ENCODE data around the gene PKP2. TPM values are rescaled to one million over a fixed set of nuclear protein-coding genes. Genes with fewer than 3 reads are reported as not detected.

The PKP2 gene
- total RNA-seq, 1 donor from 2014 or later, result not detected

DNA sequence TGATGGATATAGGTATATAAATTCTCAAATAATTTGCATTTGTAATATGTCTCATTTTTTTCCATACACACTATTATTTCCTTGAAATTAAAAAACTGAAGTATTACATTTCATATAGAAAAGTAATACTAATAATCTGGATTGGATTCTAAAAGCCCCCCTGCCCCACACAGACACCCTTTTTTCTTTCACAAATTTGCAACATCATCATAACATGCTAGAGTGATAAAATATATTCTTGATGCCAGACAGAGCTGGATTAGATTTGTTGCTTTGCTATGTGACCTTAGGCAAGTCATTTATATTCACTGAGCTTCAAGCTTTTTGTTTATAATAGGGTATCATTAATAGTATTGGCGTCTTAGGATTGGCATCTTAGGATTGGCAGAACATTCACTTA lies 6.7 kb upstream of the PKP2 start:
- ATAC-seq (ENCODE audit: low read depth), result no peak
- intact Hi-C loops (cut with micrococcal nuclease), result no loop called here
- no peaks in the 10 kb centered on the region for H3K9me3 Mint-ChIP-seq
- no peak for DNase-seq
- H3K27me3 Mint-ChIP-seq, result peaks cover 25% of the 10 kb centered on the region
- H3K4me1 Mint-ChIP-seq, result no peaks in the 10 kb centered on the region
- TF ChIP-seq, protein P1, sequence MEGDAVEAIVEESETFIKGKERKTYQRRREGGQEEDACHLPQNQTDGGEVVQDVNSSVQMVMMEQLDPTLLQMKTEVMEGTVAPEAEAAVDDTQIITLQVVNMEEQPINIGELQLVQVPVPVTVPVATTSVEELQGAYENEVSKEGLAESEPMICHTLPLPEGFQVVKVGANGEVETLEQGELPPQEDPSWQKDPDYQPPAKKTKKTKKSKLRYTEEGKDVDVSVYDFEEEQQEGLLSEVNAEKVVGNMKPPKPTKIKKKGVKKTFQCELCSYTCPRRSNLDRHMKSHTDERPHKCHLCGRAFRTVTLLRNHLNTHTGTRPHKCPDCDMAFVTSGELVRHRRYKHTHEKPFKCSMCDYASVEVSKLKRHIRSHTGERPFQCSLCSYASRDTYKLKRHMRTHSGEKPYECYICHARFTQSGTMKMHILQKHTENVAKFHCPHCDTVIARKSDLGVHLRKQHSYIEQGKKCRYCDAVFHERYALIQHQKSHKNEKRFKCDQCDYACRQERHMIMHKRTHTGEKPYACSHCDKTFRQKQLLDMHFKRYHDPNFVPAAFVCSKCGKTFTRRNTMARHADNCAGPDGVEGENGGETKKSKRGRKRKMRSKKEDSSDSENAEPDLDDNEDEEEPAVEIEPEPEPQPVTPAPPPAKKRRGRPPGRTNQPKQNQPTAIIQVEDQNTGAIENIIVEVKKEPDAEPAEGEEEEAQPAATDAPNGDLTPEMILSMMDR (IDR thresholded peaks at IDR 0.05), result no peak
- H3K27ac Mint-ChIP-seq, result no peak overlapping the region
- ChIA-PET CTCF (no interaction called here), POLR2A (no interaction called here)
- H3K4me3 Mint-ChIP-seq, result no peak overlapping the region
- no peaks in the 10 kb centered on the region for H3K36me3 Mint-ChIP-seq (ENCODE audit: low read depth)

DNA sequence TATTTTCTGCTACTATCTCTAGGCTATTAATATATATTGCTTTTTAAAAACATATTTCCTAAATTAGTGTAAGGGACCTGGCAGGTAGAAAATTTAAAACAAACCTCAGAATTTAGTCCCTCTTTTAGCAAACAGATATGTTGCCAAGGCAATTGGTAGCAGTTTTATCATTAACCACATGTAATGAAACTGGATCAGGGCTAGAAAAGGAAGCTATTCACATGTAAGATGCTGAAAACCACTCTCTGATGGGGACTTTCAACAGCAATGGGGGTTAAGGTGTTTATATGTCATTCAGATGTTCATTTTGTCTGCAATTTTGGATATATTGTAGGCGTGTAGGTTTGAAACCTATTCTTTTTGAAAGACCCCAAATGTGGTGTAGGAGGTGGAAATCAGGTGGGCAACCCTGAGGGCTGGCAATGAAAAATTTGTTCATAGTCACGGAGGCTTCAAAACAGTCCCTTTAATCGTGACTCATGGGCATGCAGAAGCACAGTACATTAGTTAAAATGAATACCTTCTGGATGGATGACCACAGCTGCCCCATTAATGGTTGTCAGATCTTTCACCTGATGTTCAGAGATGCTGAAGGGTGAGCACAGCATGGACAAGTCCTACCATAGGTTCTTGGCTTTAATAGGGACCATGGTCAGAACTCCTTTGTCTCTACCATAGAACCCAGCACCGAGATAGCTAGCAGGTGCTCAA lies 5.9 kb upstream of the PKP2 start:
- H3K27me3 Mint-ChIP-seq, result peaks cover 30% of the 10 kb centered on the region
- no peaks in the 10 kb centered on the region for H3K9me3 Mint-ChIP-seq
- ChIA-PET POLR2A (no interaction called here), CTCF (no interaction called here)
- intact Hi-C loops (cut with micrococcal nuclease), result no loop called here
- H3K4me1 Mint-ChIP-seq, result peaks cover under 1% of the 10 kb centered on the region
- no peak overlapping the region for H3K4me3 Mint-ChIP-seq
- TF ChIP-seq, protein P1 (IDR thresholded peaks at IDR 0.05), result no peak
- H3K27ac Mint-ChIP-seq, result no peak overlapping the region
- ATAC-seq (ENCODE audit: low read depth) (no peak), DNase-seq (no peak)
- H3K36me3 Mint-ChIP-seq (ENCODE audit: low read depth), result no peaks in the 10 kb centered on the region

DNA sequence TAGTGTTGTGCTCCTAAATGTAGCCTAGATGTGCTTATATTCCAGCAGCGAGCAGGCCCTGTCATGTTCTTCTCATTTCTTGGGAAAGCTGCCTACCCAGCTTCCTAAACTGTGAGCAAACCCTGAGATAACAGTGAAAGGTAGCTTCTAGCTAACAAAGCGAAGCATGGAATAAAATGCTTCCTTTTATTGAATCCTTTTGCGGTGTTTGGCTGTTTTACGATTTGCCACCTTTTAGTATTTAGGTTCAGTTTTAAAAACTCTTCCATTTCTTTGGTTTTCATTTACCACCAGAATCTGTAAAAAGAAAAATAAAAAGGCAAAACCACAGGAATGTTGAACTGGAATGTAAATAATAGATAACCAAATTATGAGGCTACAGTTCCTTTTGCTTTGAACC lies 5.0 kb upstream of the PKP2 start:
- POLR2A ChIA-PET, result no interaction called here
- DNase-seq (no peak), ATAC-seq (ENCODE audit: low read depth) (no peak)
- Mint-ChIP-seq H3K36me3 (ENCODE audit: low read depth) (no peaks in the 10 kb centered on the region), H3K4me3 (no peak overlapping the region), H3K27ac (no peak overlapping the region), H3K4me1 (peaks cover 5% of the 10 kb centered on the region), H3K9me3 (no peaks in the 10 kb centered on the region), H3K27me3 (peaks cover 29% of the 10 kb centered on the region)
- CTCF ChIA-PET, result no interaction called here
- intact Hi-C loops (cut with micrococcal nuclease), result no loop called here
- TF ChIP-seq, protein P1 (IDR thresholded peaks at IDR 0.05), result no peak

DNA sequence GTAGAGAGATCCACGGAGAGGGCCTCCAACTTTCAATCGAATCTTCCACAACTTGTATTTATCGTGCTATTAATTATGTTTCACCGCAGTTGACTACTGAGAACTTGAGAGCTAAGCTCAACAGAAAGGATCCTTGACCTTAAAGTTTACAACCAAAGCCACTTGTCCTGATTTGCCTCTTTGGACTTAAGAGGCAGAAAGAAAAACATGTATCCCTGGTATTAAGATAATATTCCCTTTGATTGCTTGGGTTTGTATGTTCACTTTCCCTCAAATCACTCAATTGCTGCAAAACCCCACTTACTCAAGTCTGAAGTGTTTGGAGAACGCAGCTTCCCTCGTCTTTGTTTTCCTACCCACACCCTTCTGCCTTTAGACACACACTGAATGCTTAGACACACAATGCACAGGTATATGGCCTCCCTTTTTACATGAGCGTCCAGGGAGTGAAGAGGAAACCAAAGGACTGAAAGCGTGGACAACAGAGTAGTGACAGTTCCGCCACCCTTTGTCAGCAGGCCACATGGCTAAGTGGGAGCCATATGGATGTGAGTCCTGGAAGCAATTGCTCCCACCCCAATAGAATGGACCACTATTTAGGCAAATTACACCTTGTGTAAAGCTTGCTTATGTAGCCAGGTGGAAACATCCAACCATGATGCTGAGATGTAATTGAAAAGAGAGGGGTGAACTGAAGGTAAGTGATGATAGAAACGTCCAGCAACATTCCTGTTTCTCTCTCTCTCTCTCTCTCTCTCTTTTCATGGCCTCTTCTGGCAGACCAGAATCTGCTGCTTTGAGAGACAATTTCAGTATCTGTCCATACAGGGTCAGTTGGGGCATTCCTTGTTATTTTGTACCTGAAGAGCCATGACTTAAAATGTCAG lies 1.4 kb upstream of the PKP2 start:
- DNase-seq, result no peak
- Mint-ChIP-seq H3K4me1 (peaks cover 12% of the 10 kb centered on the region), H3K27ac (no peak overlapping the region), H3K36me3 (ENCODE audit: low read depth) (no peaks in the 10 kb centered on the region), H3K9me3 (no peaks in the 10 kb centered on the region), H3K4me3 (peak overlapping the region; percentile 73), H3K27me3 (peaks cover 42% of the 10 kb centered on the region)
- intact Hi-C loops (cut with micrococcal nuclease), result loop anchor here (10.0 kb wide), 1 partner anchor 1127 kb away; the partner anchor contains the start of gene ALG10
- ChIA-PET CTCF (no interaction called here), POLR2A (no interaction called here)
- TF ChIP-seq, protein P1 (IDR thresholded peaks at IDR 0.05), result no peak
- ATAC-seq (ENCODE audit: low read depth), result no peak

DNA sequence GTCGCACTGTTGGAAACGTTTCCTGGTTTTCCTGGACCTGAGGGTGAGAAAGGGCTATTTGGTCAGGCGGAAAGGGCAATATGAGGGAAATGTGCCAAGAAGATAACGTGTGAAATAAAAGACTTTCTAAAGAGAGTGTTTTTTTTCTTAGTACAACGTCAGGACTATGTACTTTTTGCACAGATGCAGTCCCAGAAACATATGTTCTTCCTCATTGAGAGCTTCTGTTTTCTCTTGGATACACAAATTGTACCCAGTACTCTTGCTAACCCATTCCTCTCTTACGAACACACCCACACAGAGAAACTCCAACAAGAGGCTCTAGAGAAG lies 669 bp upstream of the PKP2 start:
- intact Hi-C loops (cut with micrococcal nuclease), result loop anchor here (10.0 kb wide), 1 partner anchor 1128 kb away; the partner anchor contains the start of gene ALG10
- ChIA-PET POLR2A (no interaction called here), CTCF (no interaction called here)
- H3K9me3 Mint-ChIP-seq, result no peaks in the 10 kb centered on the region
- H3K4me3 Mint-ChIP-seq, result peak overlapping the region; percentile 73
- ATAC-seq (ENCODE audit: low read depth) (no peak), DNase-seq (no peak)
- H3K4me1 Mint-ChIP-seq, result peaks cover 12% of the 10 kb centered on the region
- H3K27ac Mint-ChIP-seq, result no peak overlapping the region
- TF ChIP-seq, protein P1 (IDR thresholded peaks at IDR 0.05), result no peak
- peaks cover 45% of the 10 kb centered on the region for H3K27me3 Mint-ChIP-seq
- no peaks in the 10 kb centered on the region for H3K36me3 Mint-ChIP-seq (ENCODE audit: low read depth)
